ENCODE data around the gene WDTC1. TPM values are rescaled to one million over a fixed set of nuclear protein-coding genes. Genes with fewer than 3 reads are reported as not detected.

The WDTC1 gene
- total and polyA plus RNA-seq, 2 of the 8 experiments (the other 6 are each of a cell fraction or from before 2014, with no cell fraction given) = 7.5 to 18.7 TPM

- TF ChIP-seq CHD7 (IDR thresholded peaks at IDR 0.05; ENCODE audit: insufficient replicate concordance, low read length) = no peak
- TF ChIP-seq KDM1A (IDR thresholded peaks at IDR 0.05; ENCODE audit: borderline replicate concordance, low read length) = no peak
- TF ChIP-seq NRF1 (IDR thresholded peaks at IDR 0.05; ENCODE audit: low read depth, low read length) = no peak
- TF ChIP-seq MAFK (IDR thresholded peaks at IDR 0.05; ENCODE audit: low read depth, low read length) = no peak
- TF ChIP-seq EP300 (IDR thresholded peaks at IDR 0.05; ENCODE audit: borderline replicate concordance in 1 of 2, low read depth in 2 of 2, low read length in 2 of 2) = no peak
- TF ChIP-seq BCL11A (IDR thresholded peaks at IDR 0.05; ENCODE audit: low read depth in 2 of 2, low read length in 2 of 2) = no peak
- TF ChIP-seq CHD1 (IDR thresholded peaks at IDR 0.05; ENCODE audit: low read depth, low read length) = no peak
Measured at GRCh38 chr1:27217401-27217800, 17.0 kb upstream of the WDTC1 start (continued).
